Esophagus muscularis mucosa (tissue), 4 donors: ENCODE data around the gene SDK1. TPM values are rescaled to one million over a fixed set of nuclear protein-coding genes. Genes with fewer than 3 reads are reported as not detected.

Source experiments
- DNase-seq: peaks from one replicate; pipeline ENCODE4 v3.0.0-alpha.2; 2017; ENCODE audit errors: extremely low spot score
- H3K27ac ChIP-seq, 4 donors: fragments of 200-600 bp; sonication (generic); replicated peaks in 1 of 4; 1 replicate in 3 of 4; 2 replicates in 1 of 4; pipeline ENCODE4 v1.5.1; 2016 to 2019; ENCODE audit warnings: mild to moderate bottlenecking in 1 of 4
- H3K27me3 ChIP-seq, 4 donors: fragments of 200-600 bp; sonication (generic); one replicate each; pipeline versions ENCODE4 v1.5.1 to v1.6.0; 2016 to 2019
- H3K36me3 ChIP-seq, 4 donors: fragments of 200-600 bp; sonication (generic); one replicate each; pipeline ENCODE4 v1.5.1; 2016 to 2019
- H3K4me1 ChIP-seq, 4 donors: fragments of 200-600 bp; sonication (generic); one replicate each; pipeline ENCODE4 v1.5.1; 2016 to 2019
- H3K4me3 ChIP-seq, 4 donors: fragments of 200-600 bp; sonication (generic); 1 replicate in 2 of 4; 2 replicates in 2 of 4; pipeline ENCODE4 v1.5.1; 2016 to 2019; ENCODE audit warnings: mild to moderate bottlenecking in 4 of 4, moderate library complexity in 1 of 4
- H3K9me3 ChIP-seq, 4 donors: fragments of 200-600 bp; sonication (generic); 1 replicate in 3 of 4; 2 replicates in 1 of 4; pipeline ENCODE4 v1.5.1; 2016 to 2019
- EP300 ChIP-seq: sonication (generic); formaldehyde crosslinking; IDR thresholded peaks from one replicate; pipeline ENCODE4 v1.6.1; 2017; ENCODE audit warnings: antibody characterized with exemption
- POLR2A ChIP-seq: fragments of 450-650 bp; IDR thresholded peaks from one replicate; pipeline ENCODE4 v1.6.1; 2017; ENCODE audit warnings: antibody characterized with exemption, moderate library complexity, mild to moderate bottlenecking, low read depth
- POLR2AphosphoS5 ChIP-seq, 2 donors: sonication (generic); formaldehyde crosslinking; IDR thresholded peaks; one replicate each; pipeline ENCODE4 v1.6.1; 2017; ENCODE audit warnings: antibody characterized with exemption in 2 of 2
- WGBS: methylation state at CpG from one replicate; pipeline ENCODE4 v1.1.5; 2018; 5-methylcytosine and 5-hydroxymethylcytosine counted together
- intact Hi-C: fragments of 100-400 bp; cut with DNase I; formaldehyde crosslinking; loops from one replicate; pipeline ENCODE4 v1.15.1; 2023
- total RNA-seq, 4 donors: library from RNA; depleted of rRNA; stranded (reverse); fragments of >200 nt; gene quantifications; one replicate each; pipeline versions ENCODE4 v1.1.0 to v1.2.1, GENCODE V29; 2016
- TF ChIP-seq, protein P1 (sequence below), 3 experiments: fragments of 200-600 bp in 2 of 3; fragments of 450-650 bp in 1 of 3; sonication (generic) in 2 of 3; IDR thresholded peaks; one replicate each; pipeline ENCODE4 v1.5.1; 2017 to 2019; ENCODE audit warnings: antibody characterized with exemption in 3 of 3, mild to moderate bottlenecking in 2 of 3, moderate library complexity in 1 of 3

Gene SDK1
- total RNA-seq, 4 donors from 2014 or later = 7.8 to 18.6 (median 12.0) TPM

DNA sequence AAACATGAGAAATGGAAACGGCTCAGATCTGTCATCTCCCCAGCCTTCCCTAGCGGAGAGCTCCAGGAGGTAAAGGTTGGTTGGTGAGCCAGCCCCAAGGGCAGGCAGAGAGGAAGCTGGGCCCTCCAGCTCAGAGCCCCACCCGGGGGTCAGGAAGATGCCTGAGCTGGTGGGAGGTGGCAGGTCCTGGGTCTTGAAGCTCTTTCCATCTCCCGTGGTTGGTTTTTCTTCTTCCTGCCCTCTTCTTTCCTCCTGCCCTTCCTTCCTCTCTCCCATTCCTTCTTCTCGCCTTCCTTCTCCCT is 996.8 kb downstream of the SDK1 start:
- WGBS = 89% methylated on average over 5 of the region's 5 CpGs
- Histone ChIP-seq H3K4me1 (no peaks in the 10 kb centered on the region), H3K27me3 (peaks cover 0 to 4% (median 0%) of the 10 kb centered on the region in 4 donors), H3K9me3 (peaks cover 0 to 14% (median 4%) of the 10 kb centered on the region in 4 donors), H3K4me3 (no peak overlapping the region), H3K27ac (no peak overlapping the region), H3K36me3 (no peaks in the 10 kb centered on the region)
- no peak for TF ChIP-seq POLR2A
- TF ChIP-seq POLR2AphosphoS5 (IDR thresholded peaks at IDR 0.05) = no peak
- TF ChIP-seq, protein P1, sequence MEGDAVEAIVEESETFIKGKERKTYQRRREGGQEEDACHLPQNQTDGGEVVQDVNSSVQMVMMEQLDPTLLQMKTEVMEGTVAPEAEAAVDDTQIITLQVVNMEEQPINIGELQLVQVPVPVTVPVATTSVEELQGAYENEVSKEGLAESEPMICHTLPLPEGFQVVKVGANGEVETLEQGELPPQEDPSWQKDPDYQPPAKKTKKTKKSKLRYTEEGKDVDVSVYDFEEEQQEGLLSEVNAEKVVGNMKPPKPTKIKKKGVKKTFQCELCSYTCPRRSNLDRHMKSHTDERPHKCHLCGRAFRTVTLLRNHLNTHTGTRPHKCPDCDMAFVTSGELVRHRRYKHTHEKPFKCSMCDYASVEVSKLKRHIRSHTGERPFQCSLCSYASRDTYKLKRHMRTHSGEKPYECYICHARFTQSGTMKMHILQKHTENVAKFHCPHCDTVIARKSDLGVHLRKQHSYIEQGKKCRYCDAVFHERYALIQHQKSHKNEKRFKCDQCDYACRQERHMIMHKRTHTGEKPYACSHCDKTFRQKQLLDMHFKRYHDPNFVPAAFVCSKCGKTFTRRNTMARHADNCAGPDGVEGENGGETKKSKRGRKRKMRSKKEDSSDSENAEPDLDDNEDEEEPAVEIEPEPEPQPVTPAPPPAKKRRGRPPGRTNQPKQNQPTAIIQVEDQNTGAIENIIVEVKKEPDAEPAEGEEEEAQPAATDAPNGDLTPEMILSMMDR (IDR thresholded peaks at IDR 0.05) = no peak
- TF ChIP-seq EP300 = no peak
- DNase-seq = peak; percentile 19
- intact Hi-C loops = no loop called here

GRCh38 chr7:4299431-4299830 is 998.4 kb downstream of the SDK1 start:
- peak; percentile 84 for DNase-seq
- H3K4me1 ChIP-seq = no peaks in the 10 kb centered on the region
- H3K27me3 ChIP-seq = peaks cover 0 to 4% (median 0%) of the 10 kb centered on the region in 4 donors
- intact Hi-C loops = no loop called here
- H3K36me3 ChIP-seq = no peaks in the 10 kb centered on the region
- no peak for TF ChIP-seq POLR2AphosphoS5 (IDR thresholded peaks at IDR 0.05)
- TF ChIP-seq, protein P1 (IDR thresholded peaks at IDR 0.05) = no peak
- no peak for TF ChIP-seq POLR2A
- TF ChIP-seq EP300 = no peak
- WGBS = 87% methylated on average over 5 of the region's 5 CpGs
- H3K27ac ChIP-seq = no peak overlapping the region
- H3K9me3 ChIP-seq = no peaks in the 10 kb centered on the region
- no peak overlapping the region for H3K4me3 ChIP-seq

DNA sequence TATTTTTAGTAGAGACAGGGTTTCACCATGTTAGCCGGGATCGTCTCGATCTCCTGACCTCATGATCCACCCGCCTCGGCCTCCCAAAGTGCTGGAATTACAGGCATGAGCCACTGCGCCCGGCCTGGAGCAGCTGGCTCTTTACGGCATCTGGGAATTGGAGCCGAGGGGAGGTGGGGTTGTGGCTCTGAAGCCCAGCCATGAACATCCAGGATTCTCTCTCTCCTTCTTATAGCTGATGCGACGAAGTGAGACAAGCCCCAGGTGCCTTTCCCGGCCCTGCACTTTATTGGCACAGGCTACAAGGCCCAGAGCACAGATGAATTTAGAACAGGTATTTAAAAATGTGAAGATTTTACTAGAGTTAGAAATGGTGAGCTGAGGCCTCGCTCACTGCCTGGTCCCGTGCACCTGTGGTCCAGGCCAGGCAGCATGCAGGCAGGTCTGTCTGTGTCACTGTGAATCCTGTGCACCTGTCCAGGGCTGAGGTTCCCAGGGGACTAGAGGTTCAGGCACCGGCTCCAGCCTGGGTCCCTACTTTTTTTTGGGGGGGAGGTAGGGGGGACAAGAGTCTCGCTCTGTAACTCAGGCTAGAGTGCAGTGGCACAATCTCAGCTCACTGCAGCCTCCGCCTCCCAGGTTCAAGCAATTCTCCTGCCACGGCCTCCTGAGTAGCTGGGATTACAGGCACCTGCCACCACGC is 1001.3 kb downstream of the SDK1 start:
- Histone ChIP-seq H3K4me1 (no peaks in the 10 kb centered on the region), H3K27me3 (peaks cover 0 to 8% (median 0%) of the 10 kb centered on the region in 4 donors), H3K27ac (no peak overlapping the region), H3K9me3 (no peaks in the 10 kb centered on the region), H3K36me3 (no peaks in the 10 kb centered on the region), H3K4me3 (no peak overlapping the region)
- 86% methylated on average over 19 of the region's 19 CpGs for WGBS
- intact Hi-C loops = no loop called here
- no peak for DNase-seq
- no peak for TF ChIP-seq POLR2A
- TF ChIP-seq POLR2AphosphoS5 (IDR thresholded peaks at IDR 0.05) = no peak
- TF ChIP-seq, protein P1 (IDR thresholded peaks at IDR 0.05) = no peak
- TF ChIP-seq EP300 = no peak

DNA sequence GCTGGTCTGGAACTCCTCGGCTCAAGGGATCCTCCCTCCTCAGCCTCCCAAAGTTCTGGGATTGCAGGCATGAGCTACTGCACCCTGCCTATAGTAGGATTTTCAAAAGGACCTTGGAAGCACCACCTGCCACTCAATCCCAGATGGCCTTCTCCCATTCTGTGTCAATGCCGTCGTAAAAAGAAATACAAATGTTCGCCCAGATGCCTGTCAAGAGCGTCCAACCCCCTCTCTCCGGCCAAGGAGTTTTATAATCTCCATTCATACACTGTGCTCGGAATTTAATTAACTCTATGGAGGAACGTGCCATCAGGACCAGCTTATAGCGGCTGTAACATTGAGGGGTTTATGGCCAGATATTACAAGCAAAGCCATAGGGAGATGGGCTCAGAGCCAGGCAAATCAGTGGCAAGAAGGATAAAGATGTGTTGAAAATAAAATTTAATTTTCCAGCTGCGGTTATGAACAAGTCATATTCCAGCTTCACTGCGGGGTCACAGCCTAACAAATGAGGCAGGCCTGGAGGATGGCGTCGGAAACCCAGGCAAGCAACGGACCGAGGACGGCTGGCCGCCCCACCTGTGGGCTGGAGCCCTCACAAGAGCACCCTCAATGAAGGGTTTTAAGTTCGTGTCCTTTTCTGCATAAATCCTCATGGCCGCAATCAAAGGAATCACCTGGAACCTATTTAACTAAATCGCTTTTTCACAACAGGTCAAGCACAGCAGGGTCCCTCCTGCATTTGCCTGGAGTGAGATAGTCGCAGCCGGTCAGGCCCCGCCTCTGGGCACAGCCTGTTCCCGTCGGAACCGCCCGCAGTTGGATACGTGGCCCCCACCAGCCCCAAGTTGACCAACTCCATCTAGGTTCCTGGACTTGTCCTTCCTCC is 1006.5 kb downstream of the SDK1 start:
- intact Hi-C loops = no loop called here
- H3K27ac ChIP-seq = no peak overlapping the region
- TF ChIP-seq, protein P1 (IDR thresholded peaks at IDR 0.05) = no peak
- TF ChIP-seq EP300 (no peak), POLR2A (no peak), POLR2AphosphoS5 (IDR thresholded peaks at IDR 0.05) (no peak)
- peaks cover 0 to 7% (median 0%) of the 10 kb centered on the region in 4 donors for H3K9me3 ChIP-seq
- no peaks in the 10 kb centered on the region for H3K4me1 ChIP-seq
- no peak overlapping the region for H3K4me3 ChIP-seq
- DNase-seq = no peak
- no peaks in the 10 kb centered on the region for H3K36me3 ChIP-seq
- 77% methylated on average over 28 of the region's 28 CpGs for WGBS
- H3K27me3 ChIP-seq = peaks cover 0 to 15% (median 0%) of the 10 kb centered on the region in 4 donors
